Activated CD4-positive, CD25-positive, alpha-beta regulatory T cell treated with anti-CD3 and anti-CD28 coated beads, Interleukin-2, amount 50 U/mL, for 24 hours (primary cell): ENCODE results near the gene DNAJB1.
A peak's percentile ranks its signal among the peaks of the same experiment; 100 is the strongest.
"Not testable (repeated sequence)": the region's sequence is repeated elsewhere in the genome, so short reads cannot be mapped to it uniquely, and the experiment has no call there.

Experiments used
- ATAC-seq, 2 donors: fragments of 150-1000 bp; cut with Tn5 transposase; one replicate each; pipeline ENCODE4 v1.10.0; 2021; ENCODE audit warnings: mild to moderate bottlenecking in 1 of 2, moderate library complexity in 1 of 2

Gene DNAJB1

GRCh38 chr19:14519860-14520407 lies 1.7 kb upstream of the DNAJB1 start:
- peak; percentile 4 to 14 for ATAC-seq

GRCh38 chr19:14519245-14519859 lies 1.2 kb upstream of the DNAJB1 start:
- no peak for ATAC-seq

GRCh38 chr19:14517446-14517839 lies 754 bp downstream of the DNAJB1 start:
- ATAC-seq: no peak

GRCh38 chr19:14516746-14517438 lies 1.3 kb downstream of the DNAJB1 start:
- ATAC-seq: no peak

- ATAC-seq: no peak
Observed at GRCh38 chr19:14516048-14516534, 2.1 kb downstream of the DNAJB1 start.

- ATAC-seq: no peak
Observed at GRCh38 chr19:14515501-14516047, 2.6 kb downstream of the DNAJB1 start.

- ATAC-seq: no peak
Observed at GRCh38 chr19:14514215-14514863, 3.9 kb downstream of the DNAJB1 start.

- ATAC-seq: no peak
Observed at GRCh38 chr19:14512406-14512961, 5.7 kb downstream of the DNAJB1 start.

GRCh38 chr19:14511229-14511593 lies 7.0 kb downstream of the DNAJB1 start:
- ATAC-seq: no peak

GRCh38 chr19:14510311-14511228 lies 7.6 kb downstream of the DNAJB1 start:
- ATAC-seq: no peak

GRCh38 chr19:14507704-14508542 lies 10.3 kb downstream of the DNAJB1 start:
- no peak for ATAC-seq

- ATAC-seq: peak; percentile 64 to 78
Observed at GRCh38 chr19:14505488-14506239, 12.5 kb downstream of the DNAJB1 start.

GRCh38 chr19:14504575-14504974 lies 13.6 kb downstream of the DNAJB1 start:
- not testable (repeated sequence) for ATAC-seq

- ATAC-seq: no peak
Observed at GRCh38 chr19:14503285-14503684, 14.9 kb downstream of the DNAJB1 start.

GRCh38 chr19:14502334-14503092 lies 15.7 kb downstream of the DNAJB1 start:
- ATAC-seq: no peak

- no peak for ATAC-seq
Observed at GRCh38 chr19:14497228-14497921, 20.8 kb downstream of the DNAJB1 start.

- no peak for ATAC-seq
Observed at GRCh38 chr19:14496834-14497227, 21.4 kb downstream of the DNAJB1 start.

GRCh38 chr19:14496029-14496833 lies 22.0 kb downstream of the DNAJB1 start, which contains the start of gene GIPC1:
Gene GIPC1 (minus strand): TSS chr19:14496127. CDS start chr19:14482976, 13,151 bp downstream.
- ATAC-seq: peak; percentile 90 to 91
